Left hindlimb (tissue), 1 donor: ENCODE measurements around the gene IL12RB1.
A peak's percentile ranks its signal among the peaks of the same experiment; 100 is the strongest.

Experiments used
- DNase-seq: peaks from one replicate; pipeline ENCODE4 v3.0.0-alpha.2; 2018

Gene IL12RB1

GRCh38 chr19:18086590-18087138, at the start of gene IL12RB1:
TSS of gene IL12RB1 (minus strand) at chr19:18086934. CDS start at chr19:18086823, 111 bp downstream.
- DNase-seq, result no peak

GRCh38 chr19:18135712-18136584, 49.2 kb upstream of the IL12RB1 start:
- DNase-seq, result no peak

GRCh38 chr19:18131841-18132596, 45.3 kb upstream of the IL12RB1 start:
- DNase-seq, result no peak

- no peak for DNase-seq
Observed at GRCh38 chr19:18130523-18131242, 43.9 kb upstream of the IL12RB1 start.

- no peak for DNase-seq
Observed at GRCh38 chr19:18128805-18129204, 42.1 kb upstream of the IL12RB1 start.

GRCh38 chr19:18128044-18128443, 41.3 kb upstream of the IL12RB1 start:
- DNase-seq, result no peak

GRCh38 chr19:18126097-18126496, 39.4 kb upstream of the IL12RB1 start:
- DNase-seq, result no peak

- DNase-seq, result no peak
Observed at GRCh38 chr19:18123819-18124218, 37.1 kb upstream of the IL12RB1 start.

- no peak for DNase-seq
Observed at GRCh38 chr19:18122860-18123795, 36.4 kb upstream of the IL12RB1 start.

GRCh38 chr19:18122424-18122823, 35.7 kb upstream of the IL12RB1 start:
- DNase-seq, result no peak

- DNase-seq, result no peak
Observed at GRCh38 chr19:18121166-18121565, 34.4 kb upstream of the IL12RB1 start.

- no peak for DNase-seq
Observed at GRCh38 chr19:18120127-18120526, 33.4 kb upstream of the IL12RB1 start.

- DNase-seq, result no peak
Observed at GRCh38 chr19:18119717-18120105, 33.0 kb upstream of the IL12RB1 start.

GRCh38 chr19:18119013-18119716, 32.4 kb upstream of the IL12RB1 start:
- DNase-seq, result no peak

GRCh38 chr19:18118420-18119012, 31.8 kb upstream of the IL12RB1 start:
- DNase-seq, result no peak

GRCh38 chr19:18117692-18118378, 31.1 kb upstream of the IL12RB1 start:
- peak; percentile 91 for DNase-seq

- DNase-seq, result no peak
Observed at GRCh38 chr19:18117364-18117691, 30.6 kb upstream of the IL12RB1 start.

- no peak for DNase-seq
Observed at GRCh38 chr19:18114483-18114882, 27.7 kb upstream of the IL12RB1 start.

- no peak for DNase-seq
Observed at GRCh38 chr19:18113827-18114226, 27.1 kb upstream of the IL12RB1 start.

- DNase-seq, result peak; percentile 86
Observed at GRCh38 chr19:18112989-18113478, 26.3 kb upstream of the IL12RB1 start.
